ENCODE measurements around the gene C20orf204.
A peak's percentile ranks its signal among the peaks of the same experiment; 100 is the strongest.

C20orf204 gene

DNA sequence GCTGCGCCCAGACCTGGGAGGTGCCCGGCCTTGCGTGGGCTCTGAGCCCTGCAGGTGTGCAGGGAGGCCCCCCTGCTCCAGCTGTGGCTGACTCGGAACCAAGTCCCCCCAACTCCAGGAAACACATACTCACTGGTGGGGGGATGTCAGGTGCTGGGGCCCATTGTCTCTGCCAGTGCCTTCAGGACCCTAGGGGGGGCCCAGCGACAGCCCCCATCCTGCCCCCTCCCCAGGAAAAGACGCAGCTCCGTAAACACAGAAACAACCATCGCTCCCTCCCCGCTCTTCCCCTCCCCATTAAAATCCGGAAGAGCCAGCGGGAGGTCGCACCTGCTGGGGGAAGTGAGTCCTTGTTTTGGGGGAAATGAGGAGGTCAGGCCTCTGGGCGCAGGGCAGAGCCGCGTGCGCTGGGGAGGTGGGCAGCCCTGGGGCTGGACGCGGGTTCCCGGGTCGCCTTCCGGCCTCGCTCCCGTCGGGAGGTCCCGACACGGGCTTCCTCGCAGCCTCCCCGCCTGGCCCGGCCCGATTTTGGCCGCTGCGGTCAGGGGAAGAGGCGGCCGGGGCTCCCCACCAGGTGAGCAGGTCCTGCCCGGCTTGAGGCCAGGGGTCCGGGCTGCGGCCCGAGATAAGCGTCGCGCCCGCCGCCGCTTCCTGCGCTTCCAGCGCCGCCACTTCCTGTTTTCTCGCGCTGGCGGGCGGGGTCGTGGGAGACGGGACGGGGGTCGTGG, 6.2 kb downstream of the C20orf204 start:
- no peak for DNase-seq (ENCODE audit: low read depth in 3 of 3)

DNA sequence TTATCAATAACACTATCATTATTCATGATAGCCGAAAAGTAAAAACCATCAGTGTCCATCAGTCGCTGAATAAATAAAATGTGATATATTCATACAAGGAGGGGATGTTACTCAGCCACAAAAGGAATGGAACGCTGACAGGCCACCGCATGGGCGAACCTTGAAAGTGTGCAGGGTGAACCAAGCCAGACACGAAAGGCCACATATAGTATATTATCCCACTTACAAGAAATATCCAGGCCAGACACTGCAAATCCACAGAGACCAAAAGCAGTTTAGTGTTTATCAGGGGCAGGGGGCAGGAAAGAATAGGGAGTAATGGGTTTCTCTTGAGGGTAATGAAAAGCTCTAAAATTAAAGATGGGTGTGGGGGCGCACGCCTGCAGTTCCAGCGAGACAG, 7.8 kb downstream of the C20orf204 start:
- no peak for DNase-seq (ENCODE audit: low read depth in 3 of 3)

DNA sequence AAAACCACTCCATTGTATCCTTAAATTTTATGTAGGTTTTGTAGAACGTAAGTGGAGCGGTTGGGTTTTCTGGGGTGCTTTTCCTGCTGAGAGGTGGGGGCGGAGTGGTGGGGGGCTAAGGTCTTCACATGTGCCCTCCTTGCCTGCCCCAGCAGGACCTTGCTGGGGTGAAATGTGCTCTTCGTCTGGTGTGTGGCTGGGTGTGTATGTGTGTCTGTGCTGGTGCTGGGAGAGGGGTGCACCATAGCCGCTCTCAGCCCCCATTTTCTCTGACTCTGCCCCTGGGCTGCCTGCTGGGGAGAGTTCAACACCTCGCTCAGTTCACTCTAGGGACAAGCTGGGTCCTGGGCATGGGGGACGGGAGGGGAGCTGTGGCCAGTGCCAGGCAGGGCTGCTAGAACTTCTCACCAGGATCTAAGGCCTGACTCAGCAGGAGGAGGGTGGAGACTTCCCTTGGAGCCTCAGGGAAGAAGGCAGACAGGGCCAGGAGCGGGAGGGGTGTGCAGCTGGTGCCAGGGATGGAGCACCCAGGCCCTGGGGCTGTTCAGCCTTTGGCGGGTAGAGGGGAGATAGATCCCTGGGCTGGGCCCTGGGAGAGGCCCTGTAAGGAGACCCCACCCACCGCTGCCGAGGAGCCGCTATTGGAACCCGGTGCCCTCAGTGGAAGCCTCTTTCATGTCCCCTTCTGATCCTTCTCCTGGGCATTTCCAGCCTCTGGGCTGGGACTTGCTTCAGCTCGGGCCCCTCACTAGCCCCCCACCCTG, 8.7 kb downstream of the C20orf204 start:
- DNase-seq (ENCODE audit: low read depth in 3 of 3) = no peak

DNA sequence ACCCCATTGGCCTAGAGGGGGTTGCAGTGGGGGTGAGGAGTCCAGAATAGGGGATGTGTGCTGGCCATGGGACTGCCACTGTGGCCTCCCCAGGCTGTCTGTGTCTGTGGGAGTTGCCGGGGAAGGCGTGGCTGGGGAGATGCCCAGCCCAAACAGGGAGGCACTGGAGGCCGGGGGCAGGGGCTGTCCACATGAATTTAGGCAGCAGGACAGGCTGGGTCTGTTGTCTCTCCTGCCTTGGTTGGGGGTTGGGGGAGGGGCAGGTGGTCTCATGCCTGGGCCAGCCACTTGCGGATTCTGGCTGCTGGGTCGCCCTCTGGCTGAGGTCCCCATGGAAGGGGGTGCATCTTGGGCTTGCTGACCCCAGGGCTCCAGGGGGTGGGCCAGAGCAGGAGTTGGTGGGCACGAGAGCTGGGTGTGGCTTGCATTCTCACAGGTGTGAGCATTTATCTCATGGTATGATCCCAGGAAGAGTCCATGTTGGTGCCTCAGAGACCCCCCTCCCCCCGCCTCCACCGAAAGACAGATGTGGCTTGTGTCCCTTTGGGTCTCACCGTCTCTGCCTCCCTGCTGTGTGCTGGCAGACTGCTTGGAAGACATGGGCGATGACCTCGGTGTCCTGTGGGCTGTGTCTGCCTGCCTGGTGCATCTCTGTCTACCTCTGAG, 9.5 kb downstream of the C20orf204 start:
- DNase-seq (ENCODE audit: low read depth in 3 of 3) = no peak

DNA sequence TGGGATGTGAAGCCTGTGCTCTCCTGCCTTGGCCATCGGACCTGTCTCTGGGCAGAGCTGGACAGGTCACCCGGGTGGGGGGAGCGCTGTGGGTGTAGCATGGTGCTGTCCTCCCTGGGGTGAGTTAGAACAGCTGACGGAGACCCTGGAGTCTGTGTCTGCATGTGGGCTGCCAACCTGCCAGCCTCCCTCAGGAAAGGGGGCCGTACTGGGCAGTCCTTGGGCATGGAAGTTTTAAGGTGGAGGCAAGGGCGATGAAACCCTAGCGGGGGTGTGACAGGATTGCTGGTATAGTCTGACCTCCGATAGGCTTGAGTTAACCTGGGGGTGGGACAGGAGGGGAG, 11.0 kb downstream of the C20orf204 start:
- DNase-seq (ENCODE audit: low read depth in 3 of 3) = no peak

DNA sequence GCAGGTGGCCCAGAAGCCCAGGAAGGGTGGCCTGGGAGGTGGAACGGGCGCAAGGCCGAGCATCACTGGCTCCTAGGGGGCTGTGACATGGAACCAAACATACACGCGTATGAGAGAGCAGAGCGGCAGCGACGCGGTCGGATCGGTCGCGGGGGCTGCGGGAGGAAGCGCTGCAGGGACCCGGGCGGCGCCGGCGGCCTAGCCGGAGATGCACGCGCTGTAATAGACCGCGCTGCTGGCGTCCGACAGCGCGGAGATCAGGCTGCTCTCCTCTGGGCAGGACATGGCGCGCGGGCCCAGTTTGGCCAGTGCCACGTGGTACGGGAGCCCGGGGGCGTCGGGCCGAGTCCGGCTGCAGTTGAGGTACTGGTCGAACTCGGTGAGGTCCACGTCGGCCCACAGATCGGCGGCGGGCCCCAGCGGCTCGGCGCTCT, 12.0 kb downstream of the C20orf204 start:
- no peak for DNase-seq (ENCODE audit: low read depth in 3 of 3)

DNA sequence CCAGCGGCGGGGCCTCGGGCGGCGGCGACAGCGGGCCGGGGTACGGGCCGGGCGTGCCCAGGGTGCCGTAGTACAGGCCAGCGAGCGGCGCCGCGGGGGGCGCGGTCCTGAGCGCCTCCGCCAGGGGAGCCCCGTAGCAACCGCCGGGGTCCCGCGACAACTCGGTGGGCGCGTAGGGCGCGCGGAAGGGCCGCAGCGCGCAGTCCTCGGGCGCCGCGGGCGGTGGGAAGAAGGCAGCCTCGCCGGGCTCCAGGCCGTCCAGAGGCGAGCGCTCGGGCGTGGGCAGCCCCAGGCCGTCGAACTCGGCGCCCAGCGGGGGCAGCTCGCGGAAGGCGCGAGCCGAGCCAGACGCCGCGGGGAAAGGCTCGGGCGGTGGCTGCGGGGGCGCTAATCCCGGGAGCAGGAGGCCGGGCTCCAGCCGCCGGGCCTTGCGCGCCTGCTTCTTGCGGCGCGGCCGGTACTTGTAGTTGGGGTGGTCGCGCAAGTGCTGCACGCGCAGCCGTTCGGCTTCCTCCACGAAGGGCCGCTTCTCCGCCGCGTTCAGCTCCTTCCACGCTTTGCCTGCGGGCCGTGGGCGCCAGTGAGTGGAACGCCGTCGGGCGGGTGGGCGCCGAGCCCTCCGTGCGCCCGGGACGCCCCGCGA, 12.5 kb downstream of the C20orf204 start:
- no peak for DNase-seq (ENCODE audit: low read depth in 3 of 3)

DNA sequence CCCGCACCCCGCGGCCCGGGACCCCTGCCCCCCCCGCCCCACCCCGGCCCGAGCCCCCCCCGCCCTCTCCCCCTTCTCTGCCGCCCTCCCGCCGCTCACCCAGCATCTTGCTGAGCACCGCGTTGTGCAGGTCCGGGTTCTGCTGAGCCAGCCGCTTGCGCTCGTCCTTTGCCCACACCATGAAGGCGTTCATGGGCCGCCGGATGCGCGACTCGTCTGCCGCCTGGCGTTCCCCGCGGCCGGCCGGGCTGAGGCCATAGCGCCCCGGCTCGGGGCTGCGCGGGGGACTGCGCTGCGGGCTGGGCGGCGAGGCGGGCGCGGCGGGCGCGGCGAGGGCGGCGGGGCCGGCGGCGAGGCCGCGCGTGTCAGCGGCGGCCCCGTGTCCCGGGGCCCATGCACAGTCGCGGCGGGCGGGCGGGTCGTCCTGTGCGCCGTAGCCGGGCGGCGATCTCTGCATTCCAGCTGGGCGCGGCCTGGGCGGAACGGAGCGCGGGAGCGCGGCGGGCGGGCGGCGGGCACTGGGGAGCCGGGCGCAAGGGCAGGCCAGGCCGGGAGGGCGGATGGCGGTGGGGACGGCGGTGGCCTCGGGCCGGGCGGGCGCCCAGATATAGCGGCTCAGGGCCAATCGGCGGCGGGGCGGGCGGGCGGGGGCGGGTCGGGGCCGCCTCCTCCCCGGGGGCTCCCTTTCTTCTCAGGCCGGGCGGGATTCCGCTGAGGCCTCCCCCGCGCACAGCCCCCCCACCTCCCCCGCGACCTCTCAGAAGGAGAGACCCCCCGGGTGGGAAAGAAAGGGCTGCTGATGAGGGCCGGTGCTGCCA, 13.3 kb downstream of the C20orf204 start, which contains the start of gene SOX18:
TSS of gene SOX18 (minus strand) at position 580 of the 818 bp plus-strand sequence. CDS start at position 457, 123 bp downstream.
- DNase-seq (ENCODE audit: low read depth in 3 of 3) = peak in 1 of 3 experiments; percentile 44

DNA sequence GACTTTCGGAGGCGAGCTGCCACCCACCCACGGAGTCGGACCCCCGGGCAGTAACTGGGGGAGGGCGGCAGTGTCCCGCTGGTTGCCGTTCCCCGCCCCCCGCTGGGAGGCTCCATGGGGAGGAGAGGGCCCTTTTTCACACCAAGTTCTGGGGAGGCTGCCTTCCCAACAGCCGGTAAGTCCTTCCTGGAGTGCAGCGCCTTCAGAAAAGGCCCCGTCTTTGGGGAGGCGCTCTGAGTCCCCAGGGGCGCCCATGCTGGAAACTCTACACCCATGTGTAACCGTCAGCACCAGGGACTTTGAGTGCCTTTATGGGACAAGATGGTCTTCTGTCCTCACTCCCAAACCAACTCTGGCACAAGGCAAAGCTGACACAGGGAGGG, 13.9 kb downstream of the C20orf204 start:
- no peak for DNase-seq (ENCODE audit: low read depth in 3 of 3)

DNA sequence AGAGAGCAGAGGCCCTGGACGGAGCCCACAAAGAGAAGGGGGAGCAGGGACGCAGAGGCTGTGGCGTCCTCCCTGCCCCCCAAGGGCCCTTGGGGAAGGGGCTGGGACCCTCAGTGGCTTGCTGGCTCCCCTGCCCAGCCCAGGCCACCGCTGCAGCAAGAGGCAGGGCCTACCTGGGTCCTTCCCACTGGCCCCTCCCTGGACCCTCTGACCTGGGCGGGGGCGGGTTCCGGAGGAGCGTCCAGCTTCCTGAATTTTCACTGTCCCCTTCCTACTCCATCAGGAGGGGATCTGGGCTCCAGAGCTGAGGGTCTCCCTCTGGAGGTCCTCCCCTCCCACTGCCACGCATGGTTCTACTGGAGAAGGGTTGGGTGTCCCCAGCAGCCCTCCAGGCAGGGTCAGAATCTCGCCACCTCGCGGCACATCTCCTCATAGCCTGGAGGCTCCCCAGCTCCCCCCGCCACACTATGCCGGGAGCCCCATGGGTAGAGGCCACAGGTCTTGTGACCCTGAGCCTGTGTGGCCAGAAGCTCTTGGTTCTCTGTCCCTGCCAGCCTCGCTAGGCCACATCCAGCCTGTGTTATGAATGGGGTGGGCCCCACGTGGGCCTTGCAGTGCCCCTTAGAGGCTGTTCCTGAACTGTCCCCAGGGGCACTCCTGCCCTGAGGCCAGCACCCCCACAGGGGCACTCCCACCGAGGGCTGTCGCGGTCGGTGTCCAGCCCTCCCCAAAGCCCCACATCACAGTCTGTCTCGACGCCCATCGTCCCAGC, 14.5 kb downstream of the C20orf204 start:
- DNase-seq (ENCODE audit: low read depth in 3 of 3) = no peak

DNA sequence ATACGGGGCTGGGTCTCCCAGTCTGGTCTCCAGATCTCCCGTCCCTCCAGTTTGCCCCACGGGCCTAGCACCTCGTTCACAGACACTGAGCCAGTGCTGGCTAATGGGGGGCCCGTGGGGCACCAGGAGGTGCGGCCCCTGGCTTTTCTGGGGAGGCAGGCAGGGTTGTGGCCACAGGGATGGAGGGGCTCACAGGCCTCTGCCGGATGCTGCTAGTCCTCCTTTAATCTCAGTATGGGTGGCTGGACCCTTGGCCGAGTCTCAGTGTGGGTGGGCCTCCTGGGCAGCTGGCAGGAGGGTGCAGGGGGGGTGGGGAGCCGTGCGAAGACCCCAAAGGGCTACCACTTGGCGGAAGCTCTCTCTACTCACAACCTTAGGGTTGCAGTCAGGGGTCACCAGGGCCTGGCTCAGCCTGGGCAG, 15.1 kb downstream of the C20orf204 start:
- DNase-seq (ENCODE audit: low read depth in 3 of 3) = no peak

DNA sequence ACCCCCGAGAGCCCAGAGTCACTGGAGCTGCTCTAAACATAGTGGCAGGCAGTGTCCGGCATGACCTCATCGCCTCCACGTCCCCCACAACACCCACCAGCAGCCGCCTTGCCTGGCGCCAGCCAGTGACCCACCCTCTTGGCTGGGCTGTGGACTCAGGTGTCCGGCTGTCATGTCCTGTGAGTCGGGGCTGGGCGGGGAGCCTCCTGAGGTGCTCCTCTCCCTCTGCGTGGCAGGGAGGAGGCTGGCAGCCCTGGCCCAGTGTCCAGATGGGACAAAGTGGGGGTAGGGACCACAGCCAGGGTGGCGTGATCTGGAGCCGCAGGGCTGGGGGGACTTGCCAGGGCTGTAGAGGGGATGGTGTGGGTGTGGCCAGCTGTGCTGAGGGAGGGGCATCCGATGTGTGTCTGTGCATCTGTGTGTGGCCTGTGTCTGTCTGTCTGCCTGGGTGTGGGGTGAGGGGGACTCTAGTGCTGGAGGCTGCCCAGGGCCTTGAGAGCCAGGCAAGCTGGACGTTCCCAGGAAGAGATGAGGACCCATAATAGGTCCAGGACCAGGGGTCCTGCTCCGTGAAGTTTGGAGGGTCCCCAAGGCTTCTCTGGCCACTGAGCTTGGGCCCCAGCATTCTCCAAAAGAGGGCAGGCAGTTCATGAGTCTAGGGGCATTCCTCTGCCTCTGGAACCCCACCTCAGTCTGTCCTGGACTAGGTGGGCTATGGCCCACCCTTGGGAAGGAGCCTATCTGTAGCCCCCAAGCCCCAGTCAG, 15.8 kb downstream of the C20orf204 start:
- no peak for DNase-seq (ENCODE audit: low read depth in 3 of 3)

DNA sequence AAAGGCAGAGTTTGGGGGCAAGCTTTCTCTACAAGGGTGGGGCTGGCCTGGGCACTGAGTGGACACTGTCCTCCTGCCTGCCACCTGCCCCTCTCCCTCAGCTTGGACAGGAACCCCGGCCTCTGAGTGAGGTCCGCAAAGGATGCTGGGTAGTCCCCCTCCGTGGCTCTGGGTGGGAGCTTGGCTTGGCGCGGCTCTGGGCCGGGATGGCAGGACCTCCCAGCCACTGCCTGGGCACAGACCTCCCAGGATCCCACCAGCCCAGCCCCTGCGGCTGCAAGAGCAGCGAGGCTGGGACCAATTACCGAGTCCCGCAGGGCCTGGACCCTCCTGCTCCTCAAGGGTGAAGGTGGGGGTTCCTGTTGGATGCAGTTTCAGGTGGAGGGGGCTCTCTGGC, 16.3 kb downstream of the C20orf204 start:
- DNase-seq (ENCODE audit: low read depth in 3 of 3) = no peak

DNA sequence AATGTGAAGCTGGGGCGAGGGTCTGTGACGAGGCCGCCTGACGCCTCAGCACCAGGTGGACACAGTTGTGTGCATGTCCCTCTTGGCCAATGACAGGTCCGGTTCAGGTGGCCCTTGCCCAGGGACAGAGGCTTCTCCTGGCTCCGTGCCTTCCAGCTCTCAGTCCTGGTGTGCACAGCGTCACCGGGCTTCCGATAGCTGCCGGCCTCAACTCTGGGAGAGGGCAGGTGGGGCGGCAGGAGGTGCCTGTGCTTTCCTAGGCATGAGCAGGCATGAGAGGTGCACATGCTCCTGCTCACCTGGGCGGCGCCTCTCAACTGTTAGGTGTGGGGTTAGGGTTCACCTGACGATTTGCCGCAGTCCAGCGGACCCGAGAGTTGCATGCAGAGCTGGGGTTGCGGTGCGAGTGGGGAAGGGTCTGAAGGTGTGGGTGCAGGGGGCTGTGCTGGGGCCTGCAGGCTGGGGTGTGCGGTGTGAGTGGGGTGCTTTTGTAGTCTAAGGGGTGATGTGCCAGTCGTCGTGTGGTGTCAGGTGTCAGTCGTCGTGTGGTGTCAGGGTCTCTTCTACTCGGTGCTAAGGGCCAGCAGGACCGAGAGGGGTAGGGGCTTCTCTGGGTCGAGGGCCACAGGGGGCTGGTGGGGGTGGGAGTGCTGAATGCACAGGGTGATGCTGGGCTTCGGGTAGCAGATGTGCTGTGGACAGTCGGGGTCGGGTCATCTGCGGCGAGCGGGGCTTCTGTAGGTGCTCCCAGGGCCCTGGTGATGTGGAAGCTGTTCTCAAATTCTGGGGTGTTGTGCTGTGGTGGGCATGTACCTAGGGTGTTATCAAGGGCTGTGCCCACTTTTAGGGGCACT, 17.2 kb downstream of the C20orf204 start:
- DNase-seq (ENCODE audit: low read depth in 3 of 3) = no peak

DNA sequence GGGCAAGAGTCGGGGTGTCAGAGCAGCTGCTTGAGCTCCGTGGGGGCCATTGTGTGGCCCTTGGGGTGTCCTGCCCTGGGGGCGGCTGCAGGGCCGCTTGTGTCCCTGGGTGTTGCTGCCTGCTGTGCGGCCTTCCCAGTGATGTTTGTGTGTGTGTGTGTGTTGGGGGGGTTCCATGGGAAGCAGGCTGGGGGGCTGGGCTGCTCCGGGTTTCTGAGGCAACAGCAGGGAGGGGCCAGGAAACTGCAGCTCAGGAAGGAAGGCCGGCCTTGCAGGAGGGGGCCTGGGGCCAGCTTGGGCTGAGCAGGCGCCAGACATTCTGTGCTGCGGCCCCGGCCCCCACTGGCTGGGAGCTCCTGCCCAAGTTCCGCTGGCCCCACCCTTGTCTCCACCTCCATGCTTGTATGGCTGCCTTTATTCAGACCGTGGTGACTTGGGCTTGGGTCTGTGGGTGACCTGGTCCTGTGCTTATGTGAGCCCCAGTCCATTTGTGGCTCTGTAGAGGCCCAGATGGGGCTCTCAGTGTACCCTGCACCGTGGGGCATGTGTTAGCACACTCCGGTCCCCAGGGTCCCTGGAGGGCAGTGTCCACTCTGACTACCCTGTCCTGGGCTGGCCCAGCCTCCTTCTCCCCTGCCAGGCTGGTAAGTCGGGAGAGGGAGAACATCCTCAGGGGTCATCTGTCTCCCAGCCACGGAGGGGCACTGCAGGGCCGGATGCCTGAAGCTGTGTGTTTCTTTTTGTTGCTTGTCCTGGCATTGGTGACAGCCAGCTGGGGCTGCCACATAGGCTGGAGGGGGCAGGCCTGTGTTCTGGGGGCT, 18.1 kb downstream of the C20orf204 start:
- no peak for DNase-seq (ENCODE audit: low read depth in 3 of 3)

DNA sequence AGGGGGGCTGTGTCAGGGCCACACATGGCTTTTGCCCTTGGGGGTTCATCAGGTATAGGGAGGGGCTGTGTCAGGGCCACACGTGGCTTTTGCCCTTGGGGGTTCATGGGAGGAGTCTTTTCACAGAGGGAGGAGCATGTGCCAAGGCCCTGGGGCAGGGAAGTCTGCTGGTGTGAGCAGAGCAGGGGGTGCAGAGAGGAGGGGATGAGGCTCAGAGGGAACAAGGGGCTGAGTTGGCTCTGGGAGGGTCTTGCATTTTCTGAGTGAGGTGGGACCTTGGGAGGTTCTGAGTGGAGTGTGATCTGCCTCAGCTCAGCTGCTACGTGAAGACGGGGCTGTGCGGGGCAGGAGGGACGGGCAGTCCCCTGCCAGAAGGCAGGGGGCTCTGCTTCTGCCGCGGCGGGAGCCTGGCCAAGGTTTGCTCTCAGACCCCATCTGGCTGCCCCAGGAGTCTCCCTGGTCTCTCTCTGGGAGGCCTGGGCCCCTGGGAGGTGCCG, 19.5 kb downstream of the C20orf204 start:
- DNase-seq (ENCODE audit: low read depth in 3 of 3) = no peak

DNA sequence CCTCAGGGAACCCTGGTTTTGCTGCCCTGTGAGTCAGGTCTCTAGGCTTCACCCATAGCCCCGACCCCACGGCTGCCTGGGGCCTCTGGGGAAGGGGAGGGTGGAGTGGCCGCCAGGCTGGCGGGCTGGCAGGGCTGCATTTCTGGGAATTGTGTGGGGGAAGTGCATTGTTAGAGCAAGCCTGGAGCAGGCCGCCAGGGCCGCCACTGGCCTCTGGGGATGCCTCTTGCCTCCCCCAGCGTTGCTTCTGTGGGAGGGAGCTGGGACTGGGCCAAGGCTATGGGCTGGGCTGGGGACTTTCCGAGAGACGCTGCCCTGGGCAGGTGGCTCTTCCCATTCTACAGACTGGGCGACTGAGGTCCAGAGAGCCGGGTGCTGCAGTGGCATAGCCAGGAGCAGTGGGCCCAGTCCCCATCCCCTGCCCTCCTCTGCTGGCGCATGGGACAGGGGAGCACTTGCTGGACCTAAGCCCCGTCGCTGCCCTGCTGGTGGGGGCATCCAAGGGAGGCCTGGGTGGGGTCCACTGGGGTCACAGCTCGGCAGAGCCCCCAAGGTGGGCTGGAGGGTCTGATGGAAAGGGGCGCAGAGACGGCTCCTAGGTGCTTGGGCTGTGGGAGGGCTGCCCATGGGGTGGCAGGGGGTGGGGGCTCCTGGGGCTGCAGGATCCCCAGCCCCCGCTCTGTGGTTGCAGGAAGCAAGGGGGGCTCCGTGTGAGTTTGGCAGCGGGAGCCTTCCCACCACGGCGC, 20.1 kb downstream of the C20orf204 start:
- no peak for DNase-seq (ENCODE audit: low read depth in 3 of 3)
